KOPT-K1 (cell line): ENCODE results near the gene UTP15.

Experiments
- H3K27ac ChIP-seq: fragments of 200-600 bp; sonication (generic); 2 replicates; pipeline ENCODE4 v1.5.1; 2016; ENCODE audit warnings: antibody characterized with exemption, mild to moderate bottlenecking, low read depth, low read length; ENCODE audit not compliant: poor library complexity, severe bottlenecking
- H3K36me3 ChIP-seq: fragments of 200-600 bp; sonication (generic); 2 replicates; pipeline ENCODE4 v1.5.1; 2017; ENCODE audit warnings: antibody characterized with exemption, mild to moderate bottlenecking, low read length, moderate library complexity; ENCODE audit not compliant: insufficient read depth
- H3K9me3 ChIP-seq: fragments of 200-600 bp; sonication (generic); 2 replicates; pipeline ENCODE4 v1.5.1; 2017; ENCODE audit warnings: antibody characterized with exemption, low read length, mild to moderate bottlenecking; ENCODE audit not compliant: insufficient read depth, poor library complexity, severe bottlenecking

The UTP15 gene

GRCh38 chr5:73599380-73599779 is 33.8 kb downstream of the UTP15 start:
- Histone ChIP-seq H3K27ac (no peak overlapping the region), H3K36me3 (no peaks in the 10 kb centered on the region), H3K9me3 (peaks cover 15% of the 10 kb centered on the region)

- Histone ChIP-seq H3K36me3 (no peaks in the 10 kb centered on the region), H3K27ac (no peak overlapping the region), H3K9me3 (peaks cover 15% of the 10 kb centered on the region)
Measured at GRCh38 chr5:73603998-73604397, 38.5 kb downstream of the UTP15 start.

GRCh38 chr5:73605223-73606087 is 39.9 kb downstream of the UTP15 start:
- H3K9me3 ChIP-seq = peaks cover 17% of the 10 kb centered on the region
- no peak overlapping the region for H3K27ac ChIP-seq
- no peaks in the 10 kb centered on the region for H3K36me3 ChIP-seq

- Histone ChIP-seq H3K27ac (no peak overlapping the region), H3K9me3 (peaks cover 23% of the 10 kb centered on the region), H3K36me3 (no peaks in the 10 kb centered on the region)
Measured at GRCh38 chr5:73606206-73606753, 40.7 kb downstream of the UTP15 start.

GRCh38 chr5:73607228-73607627 is 41.7 kb downstream of the UTP15 start:
- Histone ChIP-seq H3K9me3 (peaks cover 16% of the 10 kb centered on the region), H3K27ac (no peak overlapping the region), H3K36me3 (no peaks in the 10 kb centered on the region)

GRCh38 chr5:73612799-73613198 is 47.3 kb downstream of the UTP15 start:
- H3K27ac ChIP-seq = no peak overlapping the region
- H3K36me3 ChIP-seq = no peaks in the 10 kb centered on the region
- H3K9me3 ChIP-seq = peaks cover 12% of the 10 kb centered on the region

GRCh38 chr5:73615085-73615484 is 49.5 kb downstream of the UTP15 start:
- no peak overlapping the region for H3K27ac ChIP-seq
- H3K36me3 ChIP-seq = no peaks in the 10 kb centered on the region
- peaks cover 12% of the 10 kb centered on the region for H3K9me3 ChIP-seq

GRCh38 chr5:73615947-73616346 is 50.4 kb downstream of the UTP15 start:
- Histone ChIP-seq H3K36me3 (no peaks in the 10 kb centered on the region), H3K27ac (no peak overlapping the region), H3K9me3 (peaks cover 5% of the 10 kb centered on the region)

GRCh38 chr5:73617510-73618279 is 52.2 kb downstream of the UTP15 start:
- no peak overlapping the region for H3K27ac ChIP-seq
- no peaks in the 10 kb centered on the region for H3K9me3 ChIP-seq
- no peaks in the 10 kb centered on the region for H3K36me3 ChIP-seq

- Histone ChIP-seq H3K36me3 (no peaks in the 10 kb centered on the region), H3K9me3 (no peaks in the 10 kb centered on the region), H3K27ac (no peak overlapping the region)
Measured at GRCh38 chr5:73619606-73620333, 54.2 kb downstream of the UTP15 start.

GRCh38 chr5:73620334-73620687 is 54.8 kb downstream of the UTP15 start:
- Histone ChIP-seq H3K27ac (no peak overlapping the region), H3K36me3 (no peaks in the 10 kb centered on the region)

GRCh38 chr5:73623060-73623459 is 57.5 kb downstream of the UTP15 start:
- Histone ChIP-seq H3K36me3 (no peaks in the 10 kb centered on the region), H3K27ac (no peak overlapping the region), H3K9me3 (no peaks in the 10 kb centered on the region)

More at GRCh38 chr5:73620334-73620687, 54.8 kb downstream of the UTP15 start:
- no peaks in the 10 kb centered on the region for H3K9me3 ChIP-seq

- Histone ChIP-seq H3K9me3 (no peaks in the 10 kb centered on the region), H3K27ac (no peak overlapping the region), H3K36me3 (no peaks in the 10 kb centered on the region)
Measured at GRCh38 chr5:73623901-73624404, 58.4 kb downstream of the UTP15 start.

GRCh38 chr5:73624888-73625287 is 59.3 kb downstream of the UTP15 start:
- Histone ChIP-seq H3K36me3 (no peaks in the 10 kb centered on the region), H3K9me3 (no peaks in the 10 kb centered on the region), H3K27ac (no peak overlapping the region)
